ENCODE results near the gene RANBP1. TPM values are rescaled to one million over a fixed set of nuclear protein-coding genes. Genes with fewer than 3 reads are reported as not detected.
A peak's percentile ranks its signal among the peaks of the same experiment; 100 is the strongest.

The RANBP1 gene
- total and polyA plus RNA-seq, 9 of the 15 experiments (the other 6 are each of a cell fraction or from before 2014, with no cell fraction given), result 162 to 2,891 (median 1,289) TPM

- TF ChIP-seq, protein P1, sequence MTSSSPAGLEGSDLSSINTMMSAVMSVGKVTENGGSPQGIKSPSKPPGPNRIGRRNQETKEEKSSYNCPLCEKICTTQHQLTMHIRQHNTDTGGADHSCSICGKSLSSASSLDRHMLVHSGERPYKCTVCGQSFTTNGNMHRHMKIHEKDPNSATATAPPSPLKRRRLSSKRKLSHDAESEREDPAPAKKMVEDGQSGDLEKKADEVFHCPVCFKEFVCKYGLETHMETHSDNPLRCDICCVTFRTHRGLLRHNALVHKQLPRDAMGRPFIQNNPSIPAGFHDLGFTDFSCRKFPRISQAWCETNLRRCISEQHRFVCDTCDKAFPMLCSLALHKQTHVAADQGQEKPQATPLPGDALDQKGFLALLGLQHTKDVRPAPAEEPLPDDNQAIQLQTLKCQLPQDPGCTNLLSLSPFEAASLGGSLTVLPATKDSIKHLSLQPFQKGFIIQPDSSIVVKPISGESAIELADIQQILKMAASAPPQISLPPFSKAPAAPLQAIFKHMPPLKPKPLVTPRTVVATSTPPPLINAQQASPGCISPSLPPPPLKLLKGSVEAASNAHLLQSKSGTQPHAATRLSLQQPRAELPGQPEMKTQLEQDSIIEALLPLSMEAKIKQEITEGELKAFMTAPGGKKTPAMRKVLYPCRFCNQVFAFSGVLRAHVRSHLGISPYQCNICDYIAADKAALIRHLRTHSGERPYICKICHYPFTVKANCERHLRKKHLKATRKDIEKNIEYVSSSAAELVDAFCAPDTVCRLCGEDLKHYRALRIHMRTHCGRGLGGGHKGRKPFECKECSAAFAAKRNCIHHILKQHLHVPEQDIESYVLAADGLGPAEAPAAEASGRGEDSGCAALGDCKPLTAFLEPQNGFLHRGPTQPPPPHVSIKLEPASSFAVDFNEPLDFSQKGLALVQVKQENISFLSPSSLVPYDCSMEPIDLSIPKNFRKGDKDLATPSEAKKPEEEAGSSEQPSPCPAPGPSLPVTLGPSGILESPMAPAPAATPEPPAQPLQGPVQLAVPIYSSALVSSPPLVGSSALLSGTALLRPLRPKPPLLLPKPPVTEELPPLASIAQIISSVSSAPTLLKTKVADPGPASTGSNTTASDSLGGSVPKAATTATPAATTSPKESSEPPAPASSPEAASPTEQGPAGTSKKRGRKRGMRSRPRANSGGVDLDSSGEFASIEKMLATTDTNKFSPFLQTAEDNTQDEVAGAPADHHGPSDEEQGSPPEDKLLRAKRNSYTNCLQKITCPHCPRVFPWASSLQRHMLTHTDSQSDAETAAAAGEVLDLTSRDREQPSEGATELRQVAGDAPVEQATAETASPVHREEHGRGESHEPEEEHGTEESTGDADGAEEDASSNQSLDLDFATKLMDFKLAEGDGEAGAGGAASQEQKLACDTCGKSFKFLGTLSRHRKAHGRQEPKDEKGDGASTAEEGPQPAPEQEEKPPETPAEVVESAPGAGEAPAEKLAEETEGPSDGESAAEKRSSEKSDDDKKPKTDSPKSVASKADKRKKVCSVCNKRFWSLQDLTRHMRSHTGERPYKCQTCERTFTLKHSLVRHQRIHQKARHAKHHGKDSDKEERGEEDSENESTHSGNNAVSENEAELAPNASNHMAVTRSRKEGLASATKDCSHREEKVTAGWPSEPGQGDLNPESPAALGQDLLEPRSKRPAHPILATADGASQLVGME (CRISPR knock-in tag; IDR thresholded peaks at IDR 0.05), result peak; percentile 46; the same call in 1 of the 2 replicates
- TF ChIP-seq KLF13 (tag; IDR thresholded peaks at IDR 0.05; ENCODE audit: borderline replicate concordance, low read depth) (no peak; the same call in 1 of the 2 replicates), KLF10 (CRISPR knock-in tag; IDR thresholded peaks at IDR 0.05) (no peak), NRF1 (conservative IDR thresholded peaks at IDR 0.05 in 1 of 2, IDR thresholded peaks at IDR 0.05 in 1 of 2) (no peak), REST (IDR thresholded peaks at IDR 0.05; ENCODE audit: borderline replicate concordance) (no peak), REST (CRISPR knock-in tag; IDR thresholded peaks at IDR 0.05; ENCODE audit: low read depth) (peak; percentile 24; the same call in 1 of the 2 replicates), EWSR1 (IDR thresholded peaks at IDR 0.05; ENCODE audit: borderline replicate concordance, low read depth, partially characterized antibody) (no peak), NFRKB (IDR thresholded peaks at IDR 0.05; ENCODE audit: low read depth) (no peak), ZNF586 (CRISPR knock-in tag; conservative IDR thresholded peaks at IDR 0.05) (no peak), PRMT5 (CRISPR knock-in tag; IDR thresholded peaks at IDR 0.05) (no peak)
- TF ChIP-seq, protein P2, sequence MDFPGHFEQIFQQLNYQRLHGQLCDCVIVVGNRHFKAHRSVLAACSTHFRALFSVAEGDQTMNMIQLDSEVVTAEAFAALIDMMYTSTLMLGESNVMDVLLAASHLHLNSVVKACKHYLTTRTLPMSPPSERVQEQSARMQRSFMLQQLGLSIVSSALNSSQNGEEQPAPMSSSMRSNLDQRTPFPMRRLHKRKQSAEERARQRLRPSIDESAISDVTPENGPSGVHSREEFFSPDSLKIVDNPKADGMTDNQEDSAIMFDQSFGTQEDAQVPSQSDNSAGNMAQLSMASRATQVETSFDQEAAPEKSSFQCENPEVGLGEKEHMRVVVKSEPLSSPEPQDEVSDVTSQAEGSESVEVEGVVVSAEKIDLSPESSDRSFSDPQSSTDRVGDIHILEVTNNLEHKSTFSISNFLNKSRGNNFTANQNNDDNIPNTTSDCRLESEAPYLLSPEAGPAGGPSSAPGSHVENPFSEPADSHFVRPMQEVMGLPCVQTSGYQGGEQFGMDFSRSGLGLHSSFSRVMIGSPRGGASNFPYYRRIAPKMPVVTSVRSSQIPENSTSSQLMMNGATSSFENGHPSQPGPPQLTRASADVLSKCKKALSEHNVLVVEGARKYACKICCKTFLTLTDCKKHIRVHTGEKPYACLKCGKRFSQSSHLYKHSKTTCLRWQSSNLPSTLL (IDR thresholded peaks at IDR 0.05), result no peak
Measured at GRCh38 chr22:20071524-20071972, 44.4 kb upstream of the RANBP1 start (continued).

Measured in K562 (cell line).